ENCODE data around the gene KRT85. TPM values are rescaled to one million over a fixed set of nuclear protein-coding genes. Genes with fewer than 3 reads are reported as not detected.

The KRT85 gene
- total and polyA plus RNA-seq, 7 donors, result not detected

DNA sequence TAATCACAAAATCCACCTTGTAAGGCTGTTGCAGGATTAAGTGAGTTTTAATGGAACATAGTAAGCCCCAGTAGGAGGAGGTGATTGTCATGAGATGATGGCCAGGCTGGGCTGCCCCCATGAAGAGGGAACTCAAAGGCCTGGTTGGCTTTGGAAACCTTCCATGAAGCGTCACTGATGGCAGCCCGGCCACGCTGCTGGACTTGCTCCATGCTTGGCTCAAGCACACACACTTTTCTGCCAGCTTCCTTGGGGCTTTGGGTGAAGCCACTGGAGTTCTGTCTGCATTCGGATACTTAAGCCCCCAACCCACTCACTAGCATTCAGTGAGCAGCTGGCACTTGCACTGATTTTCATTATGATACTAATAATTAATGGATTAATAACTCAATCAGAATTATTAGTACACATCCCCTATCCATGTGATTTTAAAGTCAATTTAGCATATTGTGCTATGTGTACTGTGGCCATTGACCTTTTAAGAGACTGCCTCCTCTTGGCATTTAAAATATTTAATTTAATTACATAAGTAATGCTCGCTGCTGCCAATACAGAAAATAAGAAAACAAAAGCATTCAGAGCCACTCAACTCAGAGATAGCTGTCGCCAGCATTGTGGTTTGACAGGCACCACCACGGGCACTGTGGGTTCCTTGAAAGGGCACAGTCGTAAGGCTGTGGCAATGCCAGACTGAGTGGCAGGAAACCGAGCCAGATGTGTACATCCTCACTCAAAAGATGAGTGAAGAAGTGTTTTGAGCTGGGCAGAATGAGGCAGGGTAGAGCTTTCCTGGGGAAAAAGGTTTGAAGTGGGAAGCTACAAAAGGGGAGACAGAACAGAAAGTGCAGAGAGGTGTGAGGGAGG is 15.9 kb downstream of the KRT85 start:
- ATAC-seq (no peak), DNase-seq (no peak)
- H3K4me3 ChIP-seq, result no peak overlapping the region
- TF ChIP-seq, protein P1, sequence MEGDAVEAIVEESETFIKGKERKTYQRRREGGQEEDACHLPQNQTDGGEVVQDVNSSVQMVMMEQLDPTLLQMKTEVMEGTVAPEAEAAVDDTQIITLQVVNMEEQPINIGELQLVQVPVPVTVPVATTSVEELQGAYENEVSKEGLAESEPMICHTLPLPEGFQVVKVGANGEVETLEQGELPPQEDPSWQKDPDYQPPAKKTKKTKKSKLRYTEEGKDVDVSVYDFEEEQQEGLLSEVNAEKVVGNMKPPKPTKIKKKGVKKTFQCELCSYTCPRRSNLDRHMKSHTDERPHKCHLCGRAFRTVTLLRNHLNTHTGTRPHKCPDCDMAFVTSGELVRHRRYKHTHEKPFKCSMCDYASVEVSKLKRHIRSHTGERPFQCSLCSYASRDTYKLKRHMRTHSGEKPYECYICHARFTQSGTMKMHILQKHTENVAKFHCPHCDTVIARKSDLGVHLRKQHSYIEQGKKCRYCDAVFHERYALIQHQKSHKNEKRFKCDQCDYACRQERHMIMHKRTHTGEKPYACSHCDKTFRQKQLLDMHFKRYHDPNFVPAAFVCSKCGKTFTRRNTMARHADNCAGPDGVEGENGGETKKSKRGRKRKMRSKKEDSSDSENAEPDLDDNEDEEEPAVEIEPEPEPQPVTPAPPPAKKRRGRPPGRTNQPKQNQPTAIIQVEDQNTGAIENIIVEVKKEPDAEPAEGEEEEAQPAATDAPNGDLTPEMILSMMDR (IDR thresholded peaks at IDR 0.05), result no peak
- WGBS, 3 donors, result 27 to 43% (median 30%) methylated on average over 9 of the region's 9 CpGs
- no peak overlapping the region for H3K27ac ChIP-seq
- no peaks in the 10 kb centered on the region for H3K36me3 ChIP-seq (ENCODE audit: insufficient read depth in 1 of 2, low read depth in 1 of 2)
- no peaks in the 10 kb centered on the region for H3K9me3 ChIP-seq
- H3K4me1 ChIP-seq, result no peaks in the 10 kb centered on the region
- intact Hi-C loops (cut with DNase I), result no loop called here
- peaks cover 0 to 26% (median 4%) of the 10 kb centered on the region in 3 donors for H3K27me3 ChIP-seq (ENCODE audit: insufficient read depth in 3 of 3, low read length in 2 of 3)

DNA sequence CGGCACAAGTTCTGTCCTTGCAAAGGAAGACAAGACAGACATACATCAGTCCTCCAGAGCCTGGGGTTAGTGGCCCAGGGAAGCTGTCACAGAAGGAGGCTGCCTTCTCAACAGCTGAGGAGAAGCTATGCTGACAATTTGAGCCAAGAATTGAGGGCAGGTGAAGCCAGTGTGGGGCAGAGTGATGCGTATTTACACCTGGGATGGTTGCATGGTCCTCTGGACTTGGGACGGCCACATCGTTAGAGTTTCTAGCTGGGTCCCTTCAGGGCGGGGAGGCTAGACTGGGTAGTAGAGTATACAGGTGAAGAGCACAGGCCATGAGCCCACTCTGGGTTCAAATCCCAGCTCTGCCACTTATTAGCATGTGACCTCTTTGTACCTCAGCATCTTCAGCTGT is 16.5 kb downstream of the KRT85 start:
- Histone ChIP-seq H3K36me3 (ENCODE audit: insufficient read depth in 1 of 2, low read depth in 1 of 2) (no peaks in the 10 kb centered on the region), H3K27ac (no peak overlapping the region), H3K4me1 (no peaks in the 10 kb centered on the region), H3K4me3 (no peak overlapping the region), H3K27me3 (ENCODE audit: insufficient read depth in 3 of 3, low read length in 2 of 3) (peaks cover 0 to 20% (median 1%) of the 10 kb centered on the region in 3 donors), H3K9me3 (no peaks in the 10 kb centered on the region)
- DNase-seq, result no peak
- TF ChIP-seq, protein P1 (IDR thresholded peaks at IDR 0.05), result no peak
- intact Hi-C loops (cut with DNase I), result no loop called here
- no peak for ATAC-seq
- WGBS, 3 donors, result 93 to 95% (median 94%) methylated on average over 5 of the region's 5 CpGs

DNA sequence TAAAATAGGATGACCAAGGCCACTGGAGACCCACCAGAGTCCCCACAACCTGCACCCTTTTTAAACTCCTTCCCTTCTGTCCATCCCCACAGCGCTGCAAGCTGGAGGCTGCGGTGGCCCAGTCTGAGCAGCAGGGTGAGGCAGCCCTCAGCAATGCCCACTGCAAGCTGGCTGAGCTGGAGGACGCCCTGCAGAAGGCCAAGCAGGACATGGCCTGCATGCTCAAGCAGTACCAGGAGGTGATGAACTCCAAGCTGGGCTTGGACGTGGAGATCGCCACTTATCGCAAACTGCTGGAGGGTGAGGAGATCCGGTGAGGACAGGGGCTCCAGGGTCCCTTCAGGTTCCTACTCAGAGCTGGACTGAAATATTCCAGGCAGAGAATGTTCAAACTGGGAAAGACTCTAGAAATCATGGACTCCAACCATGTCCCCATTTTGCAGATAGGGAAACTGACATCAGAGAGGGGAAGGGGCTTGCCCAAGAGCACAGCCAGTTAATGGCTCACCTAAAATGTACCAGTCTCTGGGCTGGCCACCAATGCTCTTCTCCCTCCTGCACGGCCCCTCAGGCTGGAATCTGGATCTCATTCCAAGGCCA is 17.2 kb downstream of the KRT85 start:
- no peaks in the 10 kb centered on the region for H3K9me3 ChIP-seq
- intact Hi-C loops (cut with DNase I), result no loop called here
- 93 to 97% (median 96%) methylated on average over 8 of the region's 8 CpGs for WGBS, 3 donors
- no peaks in the 10 kb centered on the region for H3K4me1 ChIP-seq
- peaks cover 0 to 13% (median 0%) of the 10 kb centered on the region in 3 donors for H3K27me3 ChIP-seq (ENCODE audit: insufficient read depth in 3 of 3, low read length in 2 of 3)
- H3K27ac ChIP-seq, result no peak overlapping the region
- ATAC-seq (no peak), DNase-seq (no peak)
- H3K36me3 ChIP-seq (ENCODE audit: insufficient read depth in 1 of 2, low read depth in 1 of 2), result no peaks in the 10 kb centered on the region
- TF ChIP-seq, protein P1 (IDR thresholded peaks at IDR 0.05), result no peak
- H3K4me3 ChIP-seq, result no peak overlapping the region

DNA sequence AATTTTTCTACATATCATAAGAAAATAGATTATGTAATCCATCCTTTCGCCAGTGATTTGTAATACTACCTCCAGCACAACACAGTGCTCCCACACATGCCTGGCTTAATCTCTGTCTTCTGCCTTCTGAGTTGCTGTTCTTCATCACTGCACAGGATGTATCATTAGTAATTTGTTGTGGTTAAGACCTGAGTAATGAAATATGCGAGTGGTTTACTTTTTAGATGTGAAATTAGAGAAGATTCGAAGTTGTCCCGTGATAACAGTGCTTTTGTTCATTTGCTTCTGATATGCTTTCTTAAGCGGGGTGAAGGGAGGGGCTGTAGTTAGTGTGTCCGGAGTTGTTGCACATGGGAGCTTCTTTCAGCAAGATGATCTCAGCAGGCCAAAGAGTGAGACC is 18.1 kb downstream of the KRT85 start:
- Histone ChIP-seq H3K36me3 (ENCODE audit: insufficient read depth in 1 of 2, low read depth in 1 of 2) (no peaks in the 10 kb centered on the region), H3K4me1 (no peaks in the 10 kb centered on the region), H3K27ac (no peak overlapping the region), H3K4me3 (no peak overlapping the region), H3K27me3 (ENCODE audit: insufficient read depth in 3 of 3, low read length in 2 of 3) (peaks cover 0 to 12% (median 0%) of the 10 kb centered on the region in 3 donors), H3K9me3 (no peaks in the 10 kb centered on the region)
- intact Hi-C loops (cut with DNase I), result no loop called here
- DNase-seq (no peak), ATAC-seq (no peak)
- TF ChIP-seq, protein P1 (IDR thresholded peaks at IDR 0.05), result no peak
- 62 to 79% (median 66%) methylated on average over 6 of the region's 6 CpGs for WGBS, 3 donors

Measured in psoas muscle (tissue), 8 donors.